ENCODE measurements around the gene FOXA2. TPM values are rescaled to one million over a fixed set of nuclear protein-coding genes. Genes with fewer than 3 reads are reported as not detected.

FOXA2 gene
- total RNA-seq, 2 experiments from 2014 or later: not detected

- ChIA-PET CTCF (no interaction called here), POLR2A (no interaction called here)
- ATAC-seq (no peak), DNase-seq (no peak)
- intact Hi-C loops (cut with micrococcal nuclease): no loop called here
- Mint-ChIP-seq H3K9me3 (peaks cover 2% of the 10 kb centered on the region), H3K36me3 (ENCODE audit: low read depth) (no peaks in the 10 kb centered on the region), H3K4me1 (ENCODE audit: low read depth) (no peaks in the 10 kb centered on the region), H3K4me3 (no peak overlapping the region), H3K27ac (no peak overlapping the region), H3K27me3 (peaks cover 3% of the 10 kb centered on the region)
- no peak for TF ChIP-seq CTCF (IDR thresholded peaks at IDR 0.05)
Measured at GRCh38 chr20:22542427-22542826, 41.9 kb downstream of the FOXA2 start.

GRCh38 chr20:22540832-22541231 is 43.5 kb downstream of the FOXA2 start:
- DNase-seq (no peak), ATAC-seq (no peak)
- intact Hi-C loops (cut with micrococcal nuclease): no loop called here
- Mint-ChIP-seq H3K36me3 (ENCODE audit: low read depth) (no peaks in the 10 kb centered on the region), H3K4me1 (ENCODE audit: low read depth) (no peaks in the 10 kb centered on the region), H3K9me3 (peaks cover 2% of the 10 kb centered on the region), H3K27ac (no peak overlapping the region), H3K4me3 (no peak overlapping the region), H3K27me3 (peaks cover 3% of the 10 kb centered on the region)
- ChIA-PET POLR2A (no interaction called here), CTCF (no interaction called here)
- TF ChIP-seq CTCF (IDR thresholded peaks at IDR 0.05): no peak

GRCh38 chr20:22536956-22537756 is 47.2 kb downstream of the FOXA2 start:
- no peaks in the 10 kb centered on the region for H3K4me1 Mint-ChIP-seq (ENCODE audit: low read depth)
- POLR2A ChIA-PET: no interaction called here

GRCh38 chr20:22536141-22536828 is 48.1 kb downstream of the FOXA2 start:
- intact Hi-C loops (cut with micrococcal nuclease): no loop called here
- Mint-ChIP-seq H3K4me3 (no peak overlapping the region), H3K27ac (no peak overlapping the region), H3K27me3 (no peaks in the 10 kb centered on the region), H3K4me1 (ENCODE audit: low read depth) (no peaks in the 10 kb centered on the region), H3K9me3 (peaks cover 2% of the 10 kb centered on the region), H3K36me3 (ENCODE audit: low read depth) (no peaks in the 10 kb centered on the region)
- CTCF ChIA-PET: no interaction called here
- POLR2A ChIA-PET: no interaction called here
- TF ChIP-seq CTCF (IDR thresholded peaks at IDR 0.05): no peak
- DNase-seq: no peak
- no peak for ATAC-seq

More at GRCh38 chr20:22536956-22537756, 47.2 kb downstream of the FOXA2 start:
- Mint-ChIP-seq H3K4me3 (no peak overlapping the region), H3K27me3 (no peaks in the 10 kb centered on the region), H3K9me3 (peaks cover 2% of the 10 kb centered on the region), H3K27ac (no peak overlapping the region), H3K36me3 (ENCODE audit: low read depth) (no peaks in the 10 kb centered on the region)
- intact Hi-C loops (cut with micrococcal nuclease): no loop called here
- TF ChIP-seq CTCF (IDR thresholded peaks at IDR 0.05): no peak
- DNase-seq (no peak), ATAC-seq (no peak)
- CTCF ChIA-PET: no interaction called here

GRCh38 chr20:22535483-22535882 is 48.9 kb downstream of the FOXA2 start:
- intact Hi-C loops (cut with micrococcal nuclease): no loop called here
- no peak for DNase-seq
- TF ChIP-seq CTCF (IDR thresholded peaks at IDR 0.05): no peak
- Mint-ChIP-seq H3K36me3 (ENCODE audit: low read depth) (no peaks in the 10 kb centered on the region), H3K4me3 (no peak overlapping the region), H3K27me3 (peaks cover 2% of the 10 kb centered on the region), H3K4me1 (ENCODE audit: low read depth) (no peaks in the 10 kb centered on the region), H3K27ac (no peak overlapping the region), H3K9me3 (peaks cover 2% of the 10 kb centered on the region)
- ChIA-PET POLR2A (no interaction called here), CTCF (no interaction called here)
- no peak for ATAC-seq

Measured in activated CD8-positive, alpha-beta T cell treated with anti-CD3 and anti-CD28 coated beads for 36 hours (primary cell).